GM21786 (cell line): Measurements from ENCODE around the gene NAPA.

Experiments used
- ATAC-seq: cut with Tn5 transposase; IDR thresholded peaks from one replicate; pipeline ENCODE4 v1.9.1; 2021; ENCODE audit not compliant: unreplicated experiment

NAPA gene

GRCh38 chr19:47523473-47523872 lies 8.6 kb upstream of the NAPA start:
- no peak for ATAC-seq

GRCh38 chr19:47521473-47522180 lies 6.8 kb upstream of the NAPA start:
- no peak for ATAC-seq

DNA sequence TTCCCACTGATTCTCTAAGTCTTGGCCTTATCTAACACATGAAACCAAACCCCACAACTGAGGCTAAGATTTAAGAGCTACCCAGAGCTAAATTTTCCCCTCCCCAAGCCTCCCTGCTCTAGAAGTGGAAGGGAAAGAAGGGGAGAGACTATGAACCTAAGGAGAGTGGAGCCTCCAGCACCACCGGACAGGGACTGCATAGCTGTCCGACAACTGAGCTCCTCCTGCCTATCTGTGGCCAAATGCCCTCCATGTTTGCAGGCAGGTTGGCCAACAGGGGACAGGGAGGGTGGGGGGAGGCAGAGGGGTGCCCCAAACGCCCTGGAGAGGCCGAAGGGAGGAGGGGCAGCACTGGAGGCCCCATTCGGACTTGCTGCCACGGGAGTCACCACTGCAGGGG lies 6.0 kb upstream of the NAPA start:
- ATAC-seq, result no peak

GRCh38 chr19:47520343-47520806 lies 5.5 kb upstream of the NAPA start:
- ATAC-seq, result no peak

DNA sequence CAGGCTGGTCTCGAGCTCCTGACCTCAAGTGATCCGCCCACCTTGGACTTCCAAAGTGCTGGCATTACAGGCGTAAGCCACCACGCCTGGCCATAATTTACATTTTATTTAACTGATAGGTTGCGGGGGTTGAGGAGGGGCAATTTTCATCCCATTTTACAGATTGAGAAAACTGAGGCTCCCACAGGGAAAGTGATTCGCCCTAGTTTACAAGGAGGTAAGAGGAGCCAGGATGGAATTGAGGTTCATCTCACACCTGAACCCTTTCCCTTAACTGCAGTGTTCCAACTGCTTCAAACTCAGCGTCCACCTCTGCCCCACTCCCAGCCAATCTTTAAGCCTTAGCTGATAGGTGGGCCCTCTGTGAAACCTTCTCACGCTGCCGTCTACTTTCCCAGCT lies 4.0 kb upstream of the NAPA start:
- no peak for ATAC-seq

GRCh38 chr19:47518139-47518538 lies 3.3 kb upstream of the NAPA start:
- ATAC-seq, result peak; percentile 35

- ATAC-seq, result no peak
Observed at GRCh38 chr19:47514151-47514868, 553 bp downstream of the NAPA start.

GRCh38 chr19:47512948-47513319 lies 1.9 kb downstream of the NAPA start:
- ATAC-seq, result no peak

- no peak for ATAC-seq
Observed at GRCh38 chr19:47512183-47512947, 2.5 kb downstream of the NAPA start.

DNA sequence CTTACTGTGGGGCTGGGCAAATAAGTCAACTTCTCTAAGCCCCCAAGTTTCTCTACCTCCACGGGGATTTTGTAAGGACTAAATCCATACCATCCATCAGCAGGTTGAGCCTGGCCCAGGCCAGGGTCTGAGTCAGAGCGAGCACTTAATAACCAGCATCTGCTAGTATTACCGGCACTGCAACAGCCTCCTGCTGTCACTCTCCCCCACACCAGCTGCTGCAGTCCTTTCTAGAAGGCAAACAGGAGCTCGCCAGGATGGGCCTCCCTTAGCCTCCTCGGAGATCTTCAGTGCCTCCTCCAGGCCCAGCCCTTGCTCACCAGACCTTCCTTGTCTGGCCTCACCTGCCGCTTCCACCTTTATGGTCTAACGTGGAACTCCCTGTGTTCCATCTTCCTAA lies 3.2 kb downstream of the NAPA start:
- no peak for ATAC-seq

GRCh38 chr19:47511128-47511517 lies 3.7 kb downstream of the NAPA start:
- ATAC-seq, result no peak

- ATAC-seq, result no peak
Observed at GRCh38 chr19:47510516-47511127, 4.2 kb downstream of the NAPA start.

DNA sequence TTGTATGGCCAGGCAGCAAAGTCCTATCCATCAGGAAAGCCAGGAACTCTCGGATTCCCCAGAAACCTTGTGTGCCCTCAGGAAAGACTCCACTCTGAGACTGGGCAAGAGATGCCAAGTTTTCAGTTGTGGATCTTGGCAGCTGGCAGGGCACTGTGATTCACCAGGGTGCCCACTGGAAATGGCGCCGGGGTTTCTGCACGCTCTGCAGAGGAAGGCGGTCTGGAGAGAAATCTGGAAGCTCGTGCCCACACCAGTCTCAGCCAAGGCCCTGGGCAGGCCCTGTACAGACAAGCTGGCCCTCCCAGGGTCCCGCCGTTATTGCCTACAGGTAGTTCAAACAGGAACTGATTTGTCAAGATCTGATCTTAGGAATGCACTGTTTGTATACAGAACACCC lies 4.9 kb downstream of the NAPA start:
- no peak for ATAC-seq

DNA sequence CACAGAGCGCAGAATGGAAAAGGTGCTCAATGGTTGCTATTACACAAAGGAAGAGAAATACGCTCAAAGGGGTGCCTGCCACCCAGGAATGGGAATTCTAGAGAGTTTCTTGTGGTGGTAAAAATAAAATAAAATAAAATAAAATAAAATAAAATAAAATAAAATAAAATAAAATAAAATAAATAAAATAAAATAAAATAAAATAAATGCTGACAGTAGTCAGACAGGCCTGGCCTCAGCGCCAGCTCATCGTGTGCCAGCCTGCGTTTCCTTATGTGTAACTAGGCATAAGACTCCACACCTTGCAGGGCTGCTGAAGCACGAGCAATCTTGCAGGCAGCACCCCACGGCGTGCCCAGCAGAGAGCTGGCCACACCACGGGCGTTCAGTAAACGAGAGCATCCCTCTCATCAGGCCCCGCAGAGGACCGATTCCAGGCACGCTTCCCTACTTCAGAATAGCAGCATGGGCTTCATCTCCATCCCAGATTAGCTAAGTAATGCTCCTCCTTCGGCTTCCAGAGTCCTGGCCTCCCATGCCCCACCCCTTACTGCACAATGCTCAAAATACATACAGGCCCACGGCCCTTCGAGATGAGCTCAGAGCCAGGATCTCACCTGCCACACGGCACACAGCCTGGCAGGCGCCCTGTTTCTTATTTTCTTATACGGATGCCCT lies 5.6 kb downstream of the NAPA start:
- no peak for ATAC-seq

DNA sequence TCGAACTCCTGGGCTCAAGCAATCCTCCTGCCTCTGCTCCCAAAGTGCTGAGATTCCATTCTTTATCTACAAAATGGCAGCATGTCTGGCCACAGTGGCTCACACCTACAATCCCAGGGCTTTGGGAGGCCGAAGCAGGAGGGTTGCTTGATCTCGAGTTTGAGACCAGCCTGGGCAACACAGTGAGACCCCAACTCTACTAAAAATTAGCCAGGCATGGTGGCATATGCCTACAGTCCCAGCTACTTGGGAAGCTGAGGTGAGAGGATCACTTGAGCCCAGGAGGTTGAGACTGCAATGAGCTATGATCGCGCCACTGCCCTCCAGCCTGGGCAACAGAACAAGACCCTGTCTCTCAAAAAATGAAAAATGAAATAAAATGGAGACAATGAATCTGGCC lies 6.1 kb downstream of the NAPA start:
- no peak for ATAC-seq

DNA sequence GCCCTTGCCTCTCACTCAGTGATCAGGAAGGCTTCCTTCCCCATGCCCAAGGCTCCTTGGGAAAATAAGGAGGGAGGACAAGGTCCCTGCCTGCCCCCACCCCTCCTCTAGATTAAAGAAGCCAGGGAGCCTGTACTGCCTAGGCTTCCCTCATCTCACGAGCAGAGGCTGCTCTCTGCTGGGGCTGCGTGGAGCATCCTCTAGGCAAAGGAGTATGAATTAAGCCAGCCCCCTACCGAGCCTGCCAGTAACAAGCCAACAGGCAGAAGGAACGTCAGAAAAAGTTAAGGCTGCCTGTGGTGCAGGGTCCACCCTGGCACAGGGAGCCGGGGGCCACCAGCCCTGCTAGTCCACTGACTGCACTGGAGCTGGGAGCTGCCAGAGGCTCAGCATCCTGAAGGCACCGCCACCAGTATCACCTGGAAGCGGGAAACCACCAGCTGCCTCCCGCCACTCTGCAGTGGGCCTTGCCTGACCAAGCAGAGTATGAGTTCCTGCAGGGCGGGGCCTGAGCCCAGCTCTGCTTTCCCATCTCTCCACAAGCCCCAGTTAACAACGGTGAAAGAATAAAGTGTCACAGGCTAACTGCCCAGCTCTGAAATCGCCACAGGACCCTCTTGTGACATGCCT lies 6.8 kb downstream of the NAPA start:
- ATAC-seq, result no peak

- ATAC-seq, result no peak
Observed at GRCh38 chr19:47507012-47507411, 7.9 kb downstream of the NAPA start.

DNA sequence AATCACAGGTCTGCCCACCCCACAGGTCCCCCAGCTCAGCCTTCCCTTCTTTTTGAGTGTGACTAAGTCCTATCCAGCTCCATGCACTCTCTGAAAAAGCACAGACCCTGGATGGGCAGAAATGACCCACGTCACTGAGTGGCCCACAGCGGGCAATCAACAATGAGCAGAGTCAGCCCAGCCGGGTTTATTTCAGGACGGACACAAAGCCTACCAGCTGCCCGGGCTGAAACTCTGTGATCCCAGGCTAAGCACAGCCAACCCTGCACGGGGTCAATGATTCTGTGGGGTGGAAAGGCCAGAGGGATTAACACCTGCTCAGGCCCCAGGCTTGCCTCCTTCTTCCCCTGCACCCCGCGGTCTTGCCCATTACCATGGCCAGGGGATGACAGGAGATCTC lies 8.4 kb downstream of the NAPA start:
- no peak for ATAC-seq

DNA sequence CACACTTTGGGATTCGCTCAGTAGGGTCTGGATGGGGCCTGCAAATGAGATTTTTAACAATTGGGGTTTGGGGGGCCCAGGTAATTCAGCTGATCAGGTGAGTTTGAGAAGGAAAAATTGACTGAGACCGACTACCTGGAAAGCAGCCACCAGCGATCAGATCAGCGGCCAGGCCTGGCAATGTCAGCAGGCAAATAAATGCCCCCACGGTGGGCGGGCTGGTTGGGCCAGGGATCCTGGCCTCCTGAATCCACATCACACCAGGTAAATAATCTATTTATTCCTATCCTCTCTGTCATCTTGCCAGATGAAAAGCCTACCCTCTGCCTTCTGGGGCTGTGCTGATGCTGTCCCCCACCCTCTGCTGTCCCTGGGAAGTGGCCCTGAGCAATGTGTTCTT lies 9.4 kb downstream of the NAPA start:
- no peak for ATAC-seq

GRCh38 chr19:47503826-47504150 lies 11.1 kb downstream of the NAPA start:
- no peak for ATAC-seq
